Thoracic aorta (tissue), 2 donors: ENCODE results near the gene SHC2. TPM values are rescaled to one million over a fixed set of nuclear protein-coding genes. Genes with fewer than 3 reads are reported as not detected.

Source experiments
- ATAC-seq: fragments of 150-250 bp; one replicate; pipeline ENCODE4 v1.8.0; 2017; ENCODE audit warnings: low read depth; ENCODE audit not compliant: insufficient number of reproducible peaks, low FRiP score
- DNase-seq: peaks from one replicate; pipeline ENCODE4 v3.0.0-alpha.2; 2020; ENCODE audit warnings: low spot score
- H3K27ac ChIP-seq, 2 donors: fragments of 200-600 bp; sonication (generic); 1 replicate in 1 of 2; 2 replicates in 1 of 2; pipeline ENCODE4 v1.5.1; 2016; ENCODE audit warnings: mild to moderate bottlenecking in 2 of 2, moderate library complexity in 2 of 2
- H3K27me3 ChIP-seq: fragments of 200-600 bp; sonication (generic); replicated peaks from 2 replicates; pipeline ENCODE4 v1.6.0; 2016; ENCODE audit warnings: mild to moderate bottlenecking; ENCODE audit not compliant: insufficient read depth
- H3K36me3 ChIP-seq: fragments of 200-600 bp; sonication (generic); one replicate; pipeline ENCODE4 v1.5.1; 2016
- H3K4me1 ChIP-seq, 2 donors: fragments of 200-600 bp; sonication (generic); 1 replicate in 1 of 2; 2 replicates in 1 of 2; pipeline versions ENCODE4 v1.5.1 to v1.6.0; 2016; ENCODE audit warnings: low read depth in 2 of 2, mild to moderate bottlenecking in 1 of 2; ENCODE audit not compliant: control insufficient read depth in 1 of 2
- H3K4me3 ChIP-seq: fragments of 200-600 bp; sonication (generic); 2 replicates; pipeline ENCODE4 v1.5.1; 2016; ENCODE audit warnings: mild to moderate bottlenecking
- H3K9me3 ChIP-seq: fragments of 200-600 bp; sonication (generic); 2 replicates; pipeline ENCODE4 v1.5.1; 2016
- CTCF ChIP-seq: fragments of 200-600 bp; sonication (generic); IDR thresholded peaks from one replicate; pipeline ENCODE4 v1.5.1; 2019; ENCODE audit warnings: antibody characterized with exemption
- total RNA-seq, 2 donors: library from RNA; depleted of rRNA; stranded (reverse); fragments of >200 nt; gene quantifications; one replicate each; pipeline versions ENCODE4 v1.1.0 to v1.2.3, GENCODE V29; 2016

Gene SHC2
- total RNA-seq, 2 donors from 2014 or later, result 17.2 to 18.8 TPM

DNA sequence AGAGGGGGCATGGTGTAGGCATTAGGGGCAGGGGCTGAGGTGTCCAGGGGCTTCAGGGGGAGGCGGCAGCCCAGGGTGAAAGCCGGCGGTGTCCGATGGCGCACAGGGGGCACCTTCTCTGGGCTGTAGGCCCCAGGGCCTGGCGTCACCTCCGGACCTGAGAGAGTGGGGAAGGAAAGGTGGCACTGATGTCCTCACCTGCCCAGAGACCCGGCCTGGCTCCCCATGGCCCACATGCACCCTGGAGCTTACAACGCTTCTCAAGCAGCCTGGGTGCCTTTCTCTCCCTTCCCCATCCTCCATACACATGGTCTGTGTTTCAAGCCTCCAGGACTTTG lies 3.3 kb upstream of the SHC2 start:
- no peak overlapping the region for H3K27ac ChIP-seq

DNA sequence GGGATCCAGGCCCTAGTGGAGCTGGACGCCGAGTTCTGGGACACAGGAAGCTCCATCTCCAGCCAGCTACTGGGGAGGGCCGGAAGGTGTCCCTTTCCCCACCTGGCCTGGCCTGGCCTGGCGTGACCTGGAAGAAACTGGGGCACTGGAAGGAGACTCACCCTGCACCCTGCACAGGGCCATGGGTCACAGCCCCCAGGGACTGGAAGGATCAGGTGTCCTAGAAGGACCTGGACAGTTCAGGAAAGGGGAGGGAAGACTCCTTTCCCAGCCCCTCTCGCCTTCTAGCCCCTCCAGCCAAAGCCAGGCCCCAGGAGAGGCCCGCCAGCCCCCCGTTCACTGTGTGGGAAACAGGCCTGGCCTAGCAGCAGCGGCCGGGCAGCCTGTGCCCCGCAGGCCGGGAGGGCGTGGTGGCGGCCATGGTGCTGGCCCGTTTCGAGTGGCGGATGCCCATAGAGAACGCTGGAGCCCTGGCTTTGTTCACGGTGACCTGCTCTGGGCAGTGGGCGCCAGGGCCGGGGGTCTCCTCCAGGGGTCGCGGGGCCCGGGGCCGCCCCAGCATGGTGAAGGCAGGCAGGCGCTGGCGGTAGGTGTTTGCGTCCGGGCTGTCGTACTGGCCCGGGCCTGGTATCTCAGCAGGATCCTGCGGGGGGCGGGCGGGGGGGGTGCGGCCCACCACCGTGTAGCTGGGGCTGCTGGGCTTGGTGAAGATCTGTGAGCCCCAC lies 2.8 kb upstream of the SHC2 start:
- Histone ChIP-seq H3K36me3 (no peaks in the 10 kb centered on the region), H3K9me3 (no peaks in the 10 kb centered on the region), H3K4me1 (peaks cover 0 to 5% of the 10 kb centered on the region in 2 donors), H3K27ac (no peak overlapping the region), H3K4me3 (no peak overlapping the region), H3K27me3 (peaks cover 6% of the 10 kb centered on the region)
- DNase-seq (no peak), ATAC-seq (no peak)
- TF ChIP-seq CTCF, result no peak

More for the DNA sequence above, 3.3 kb upstream of the SHC2 start:
- peaks cover 0 to 5% of the 10 kb centered on the region in 2 donors for H3K4me1 ChIP-seq
- H3K36me3 ChIP-seq, result no peaks in the 10 kb centered on the region
- DNase-seq, result no peak
- ATAC-seq, result no peak
- no peak overlapping the region for H3K4me3 ChIP-seq
- H3K9me3 ChIP-seq, result no peaks in the 10 kb centered on the region
- H3K27me3 ChIP-seq, result peaks cover 6% of the 10 kb centered on the region
- no peak for TF ChIP-seq CTCF

GRCh38 chr19:461721-462551 lies 1.1 kb upstream of the SHC2 start:
- H3K4me3 ChIP-seq, result peak overlapping the region; percentile 64
- H3K27me3 ChIP-seq, result peaks cover 6% of the 10 kb centered on the region
- no peaks in the 10 kb centered on the region for H3K9me3 ChIP-seq
- peaks cover 0 to 5% of the 10 kb centered on the region in 2 donors for H3K4me1 ChIP-seq
- no peak for ATAC-seq
- no peak for DNase-seq
- H3K36me3 ChIP-seq, result no peaks in the 10 kb centered on the region
- TF ChIP-seq CTCF, result no peak
- no peak overlapping the region for H3K27ac ChIP-seq

DNA sequence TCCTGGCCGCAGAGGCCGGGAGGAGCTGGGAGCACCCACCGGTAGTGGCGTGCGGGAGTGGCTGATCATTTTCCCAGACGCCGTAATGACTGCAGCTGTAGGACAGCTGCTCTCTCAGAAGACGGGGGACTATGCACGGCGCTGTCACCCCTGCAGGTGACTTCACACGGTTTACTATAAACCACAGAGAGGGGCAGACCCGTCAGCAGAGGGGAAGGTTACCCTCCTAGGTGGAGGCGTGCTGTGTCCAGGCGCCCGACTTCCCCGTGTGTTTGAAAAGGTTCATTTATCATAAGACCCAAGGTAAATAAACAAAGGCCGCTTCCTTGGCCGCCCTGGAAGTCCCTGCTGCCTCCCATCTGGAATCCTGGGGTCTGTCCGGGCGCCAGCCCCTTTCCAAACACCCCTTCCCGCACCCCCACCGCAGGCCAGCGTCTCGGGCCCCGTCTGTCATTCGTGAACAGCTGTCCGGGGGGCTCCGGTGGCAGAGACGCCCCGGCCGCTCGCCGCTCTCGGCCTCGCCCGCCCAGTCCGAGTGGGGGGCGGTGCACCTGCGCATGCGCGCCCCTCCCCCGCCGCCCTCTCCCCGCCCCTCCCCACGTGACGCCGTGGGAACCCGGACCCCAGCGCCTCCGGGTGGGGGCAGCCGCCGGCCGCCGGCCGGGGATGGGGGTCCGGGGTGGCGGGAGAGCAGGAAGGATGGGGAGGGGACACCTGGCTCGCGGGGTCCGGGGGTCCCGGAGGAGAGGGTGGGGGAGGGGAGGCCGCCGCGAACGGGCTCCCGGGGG lies 915 bp downstream of the SHC2 start:
- no peak for TF ChIP-seq CTCF
- Histone ChIP-seq H3K27ac (no peak overlapping the region), H3K27me3 (peaks cover 6% of the 10 kb centered on the region), H3K9me3 (no peaks in the 10 kb centered on the region), H3K36me3 (no peaks in the 10 kb centered on the region), H3K4me3 (peak overlapping the region; percentile 69), H3K4me1 (peaks cover 0 to 5% of the 10 kb centered on the region in 2 donors)
- DNase-seq (no peak), ATAC-seq (peak; percentile 12)
